Measurements from ENCODE around the gene XAF1. TPM values are rescaled to one million over a fixed set of nuclear protein-coding genes. Genes with fewer than 3 reads are reported as not detected.

XAF1 gene
- total and polyA plus RNA-seq, 4 donors, result 9.8 to 30.2 (median 17.0) TPM

DNA sequence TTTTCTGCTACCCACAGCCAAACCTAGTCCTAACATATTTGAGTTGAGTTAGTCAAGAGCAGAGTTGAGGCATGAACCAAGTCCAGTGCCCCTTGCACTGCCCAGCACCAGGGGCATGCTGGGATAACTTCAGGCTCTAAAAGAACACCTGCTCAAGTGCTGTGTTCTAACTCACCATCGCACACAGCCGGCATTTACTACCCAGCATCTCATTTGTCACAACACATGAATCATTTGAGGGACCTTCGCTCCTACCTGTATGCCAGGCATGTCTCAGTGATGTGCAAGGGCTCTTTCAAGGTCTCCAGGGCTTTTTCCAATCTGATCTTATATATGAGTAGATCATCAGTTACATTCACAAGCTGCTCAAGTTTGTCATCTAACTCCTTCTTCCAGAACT is 63.1 kb downstream of the XAF1 start:
- WGBS (ENCODE audit: insufficient coverage), result 86% methylated on average over 2 of the region's 3 CpGs
- Histone ChIP-seq H3K9me3 (ENCODE audit: control insufficient read depth, insufficient read depth, low read length) (no peaks in the 10 kb centered on the region), H3K4me1 (ENCODE audit: control insufficient read depth, insufficient read depth, low read length) (no peaks in the 10 kb centered on the region), H3K4me3 (ENCODE audit: low read depth, low read length) (no peak overlapping the region), H3K36me3 (ENCODE audit: control insufficient read depth, insufficient read depth, low read length) (no peaks in the 10 kb centered on the region), H3K27ac (ENCODE audit: low read depth, low read length) (no peak overlapping the region), H3K27me3 (ENCODE audit: control insufficient read depth, insufficient read depth, low read length) (no peaks in the 10 kb centered on the region)
- no peak for DNase-seq (ENCODE audit: low read depth in 4 of 6, low spot score in 6 of 6)

DNA sequence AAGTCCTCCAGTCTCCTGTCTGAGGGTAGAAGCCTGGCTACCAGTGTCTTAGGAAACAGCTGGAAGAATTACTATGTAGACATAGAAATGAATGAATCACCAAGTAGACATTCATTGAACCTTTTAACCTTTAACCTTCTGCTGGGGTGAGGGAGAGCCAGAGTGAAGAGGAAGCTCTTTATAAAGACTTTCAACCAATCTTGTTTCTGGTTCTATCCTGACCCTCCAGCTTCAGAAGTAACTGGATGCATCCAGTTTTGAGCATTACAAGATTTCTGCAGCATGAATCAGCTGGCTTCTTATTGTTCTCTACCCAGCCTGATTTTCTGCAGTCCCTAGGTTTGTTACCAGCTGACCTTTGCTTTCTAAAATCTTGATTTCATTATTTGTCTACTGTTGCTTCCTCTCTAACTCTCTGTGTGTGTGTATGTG is 67.2 kb downstream of the XAF1 start:
- no peak overlapping the region for H3K27ac ChIP-seq (ENCODE audit: low read depth, low read length)
- no peak for DNase-seq (ENCODE audit: low read depth in 4 of 6, low spot score in 6 of 6)
- H3K27me3 ChIP-seq (ENCODE audit: control insufficient read depth, insufficient read depth, low read length), result no peaks in the 10 kb centered on the region
- H3K4me3 ChIP-seq (ENCODE audit: low read depth, low read length), result no peak overlapping the region
- no peaks in the 10 kb centered on the region for H3K36me3 ChIP-seq (ENCODE audit: control insufficient read depth, insufficient read depth, low read length)
- H3K4me1 ChIP-seq (ENCODE audit: control insufficient read depth, insufficient read depth, low read length), result no peaks in the 10 kb centered on the region
- no peaks in the 10 kb centered on the region for H3K9me3 ChIP-seq (ENCODE audit: control insufficient read depth, insufficient read depth, low read length)

Small RNAs within 50 kb of the gene (small RNA-seq; reads per million reads assigned to genes)
- not detected for gene AC004706.2 (ENCODE audit: low replicate concordance)

Other genes with a start within 250 kb of the XAF1 start
- gene PITPNM3, start 199.5 kb upstream of the XAF1 start, total RNA-seq, result 10 to 100 TPM in 1 of 2 donors, 1 to 10 TPM in 1; 7.3 to 12.4 TPM
- gene PITPNM3, start 199.5 kb upstream of the XAF1 start, polyA plus RNA-seq (ENCODE audit: insufficient read length in 2 of 2), result 10 to 100 TPM; 21.3 to 21.6 TPM
- 10 to 100 TPM; 19.0 to 28.0 TPM for gene KIAA0753, start 115.3 kb upstream of the XAF1 start, total RNA-seq
- 10 to 100 TPM; 23.2 to 23.8 TPM for gene KIAA0753, start 115.3 kb upstream of the XAF1 start, polyA plus RNA-seq (ENCODE audit: insufficient read length in 2 of 2)
- 10 to 100 TPM; 23.6 to 66.7 TPM for gene TXNDC17, start 115.0 kb upstream of the XAF1 start, total RNA-seq
- 10 to 100 TPM; 67.7 to 71.6 TPM for gene TXNDC17, start 115.0 kb upstream of the XAF1 start, polyA plus RNA-seq (ENCODE audit: insufficient read length in 2 of 2)
- 10 to 100 TPM; 15.8 to 19.8 TPM for gene MED31, start 104.4 kb upstream of the XAF1 start, total RNA-seq
- gene MED31, start 104.4 kb upstream of the XAF1 start, polyA plus RNA-seq (ENCODE audit: insufficient read length in 2 of 2), result 10 to 100 TPM; 26.4 to 27.6 TPM
- 1 to 10 TPM; 2.2 to 2.6 TPM for gene C17orf100, start 104.3 kb upstream of the XAF1 start, total RNA-seq
- 10 to 100 TPM; 14.2 to 18.4 TPM for gene C17orf100, start 104.3 kb upstream of the XAF1 start, polyA plus RNA-seq (ENCODE audit: insufficient read length in 2 of 2)
- gene SLC13A5, start 42.7 kb upstream of the XAF1 start, total RNA-seq, result 1 to 10 TPM in 1 of 2 donors, under 1 TPM in 1; 0.69 to 1.3 TPM
- gene SLC13A5, start 42.7 kb upstream of the XAF1 start, polyA plus RNA-seq (ENCODE audit: insufficient read length in 2 of 2), result 10 to 100 TPM; 11.4 to 14.6 TPM
- gene FBXO39, start 20.2 kb downstream of the XAF1 start, total RNA-seq, result under 1 TPM in 1 of 2 donors, not detected in 1; 0.33 TPM
- under 1 TPM in 1 of 2 donors, not detected in 1; 0.63 TPM for gene FBXO39, start 20.2 kb downstream of the XAF1 start, polyA plus RNA-seq (ENCODE audit: insufficient read length in 2 of 2)
- 10 to 100 TPM in 1 of 2 donors, 1 to 10 TPM in 1; 2.9 to 18.6 TPM for gene TEKT1, start 75.7 kb downstream of the XAF1 start, total RNA-seq
- gene TEKT1, start 75.7 kb downstream of the XAF1 start, polyA plus RNA-seq (ENCODE audit: insufficient read length in 2 of 2), result 10 to 100 TPM in 1 of 2 donors, 1 to 10 TPM in 1; 8.3 to 11.9 TPM
- under 1 TPM in 1 of 2 donors, not detected in 1; 0.59 TPM for gene ALOX12, start 240.0 kb downstream of the XAF1 start, total RNA-seq
- gene ALOX12, start 240.0 kb downstream of the XAF1 start, polyA plus RNA-seq (ENCODE audit: insufficient read length in 2 of 2), result 1 to 10 TPM; 1.3 to 2.7 TPM

Measured in spinal cord (tissue), 10 donors.